ENCODE measurements around the gene SNTG2.

Gene SNTG2

DNA sequence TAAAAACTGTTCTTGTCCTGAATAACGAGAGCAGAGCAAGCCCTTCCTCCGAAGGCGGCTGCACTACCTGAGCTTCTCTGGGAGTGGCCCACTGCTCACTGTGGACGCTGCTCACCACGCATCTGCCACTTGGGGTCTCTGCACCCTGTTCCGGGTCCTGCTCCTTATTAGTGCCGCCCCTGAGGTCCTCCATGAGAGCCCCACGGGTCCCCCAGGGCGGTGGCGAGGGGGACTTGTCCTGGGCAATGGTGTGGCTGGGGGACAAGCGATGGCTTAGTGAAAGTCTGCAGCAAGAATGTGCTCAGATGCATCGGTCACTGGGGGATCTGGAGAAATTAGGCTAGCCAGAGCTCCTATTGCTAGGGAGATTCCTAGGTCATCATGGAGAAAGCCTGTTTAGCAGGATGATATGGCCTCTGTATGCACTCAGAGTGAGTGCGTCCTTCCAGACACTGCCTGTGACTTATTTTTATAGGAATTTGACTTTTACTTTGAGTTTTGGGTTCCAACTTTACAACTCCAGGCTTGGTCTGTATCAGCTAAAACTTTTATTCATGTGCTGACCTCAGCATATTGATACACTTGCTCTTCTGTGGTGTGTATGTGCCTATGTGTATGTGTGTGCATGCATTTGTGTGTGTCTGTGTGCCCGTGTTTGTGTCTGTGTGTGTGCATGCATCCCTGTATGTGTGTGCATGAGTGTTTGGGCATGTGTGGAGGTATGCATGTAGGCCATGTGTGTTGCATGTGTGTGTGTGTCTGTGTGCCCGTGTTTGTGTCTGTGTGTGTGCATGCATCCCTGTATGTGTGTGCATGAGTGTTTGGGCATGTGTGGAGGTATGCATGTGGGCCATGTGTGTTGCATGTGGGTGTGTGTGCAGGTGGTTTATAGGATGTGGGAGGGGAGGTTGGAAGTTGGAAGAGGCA, 129.5 kb downstream of the SNTG2 start:
- Histone ChIP-seq H3K9me3 (ENCODE audit: insufficient read depth, low read depth, low read length) (no peaks in the 10 kb centered on the region), H2AFZ (ENCODE audit: low read length) (no peak overlapping the region), H4K20me1 (ENCODE audit: insufficient read depth, low read length, poor library complexity, severe bottlenecking) (no peaks in the 10 kb centered on the region), H3K4me3 (ENCODE audit: low read length, poor library complexity, severe bottlenecking) (no peak overlapping the region), H3K4me2 (ENCODE audit: low read depth, low read length, poor library complexity, severe bottlenecking) (no peak overlapping the region), H3F3A (ENCODE audit: low read depth) (no peaks in the 10 kb centered on the region), H3K9me2 (replicated peaks; ENCODE audit: low read depth, low read length) (no peaks in the 10 kb centered on the region), H3K27me3 (ENCODE audit: insufficient read depth, low read length, poor library complexity, severe bottlenecking) (no peaks in the 10 kb centered on the region), H3K4me1 (ENCODE audit: insufficient read depth, low read length, poor library complexity, severe bottlenecking) (no peaks in the 10 kb centered on the region), H3K36me3 (ENCODE audit: insufficient read depth, low read length) (no peaks in the 10 kb centered on the region), H3K9ac (ENCODE audit: low read depth, low read length, poor library complexity, severe bottlenecking) (no peak overlapping the region), H3K79me2 (ENCODE audit: insufficient read depth, low read length) (no peaks in the 10 kb centered on the region)
- TF ChIP-seq EZH2phosphoT487 (IDR thresholded peaks at IDR 0.05; ENCODE audit: borderline replicate concordance) (no peak), CTCF (conservative IDR thresholded peaks at IDR 0.05; ENCODE audit: low read length) (no peak)

DNA sequence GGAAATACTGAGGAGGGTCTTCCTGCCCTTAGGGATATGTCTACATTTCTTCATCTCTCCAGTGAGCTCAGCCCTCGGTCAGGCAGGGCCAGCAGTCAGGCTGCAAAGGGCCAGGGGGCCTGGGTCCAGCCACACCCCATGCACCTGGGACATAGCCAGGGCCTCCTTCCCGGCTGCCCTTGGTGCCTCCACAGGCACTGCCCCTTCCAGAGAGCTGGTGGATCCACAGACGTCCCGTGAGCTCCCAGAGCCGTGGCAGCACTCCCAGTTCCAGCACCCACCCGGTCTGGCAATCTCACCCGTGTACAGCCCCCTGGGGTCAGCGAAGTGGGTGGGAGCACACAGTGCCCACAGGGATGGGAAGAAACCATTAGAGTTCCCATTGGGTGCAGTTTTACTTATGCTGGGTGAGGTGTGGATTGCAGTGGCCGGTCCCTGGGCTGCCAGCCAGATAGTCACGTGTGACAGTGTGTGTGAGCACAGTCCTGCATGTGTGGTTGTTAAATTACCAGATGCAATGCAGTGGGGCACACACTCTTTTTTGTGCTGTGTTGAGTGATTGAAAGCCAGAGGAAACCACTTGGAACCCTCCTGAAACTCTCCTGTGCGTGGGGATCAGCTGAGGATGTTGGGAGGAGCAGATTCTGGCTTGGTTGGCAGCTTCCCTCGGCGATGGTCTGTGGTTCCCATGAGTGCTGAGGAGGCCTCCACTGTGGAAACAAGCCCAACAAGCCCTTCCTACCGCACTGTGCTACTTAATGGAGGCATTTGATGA, 131.0 kb downstream of the SNTG2 start:
- Histone ChIP-seq H3K9me3 (ENCODE audit: insufficient read depth, low read depth, low read length) (no peaks in the 10 kb centered on the region), H4K20me1 (ENCODE audit: insufficient read depth, low read length, poor library complexity, severe bottlenecking) (no peaks in the 10 kb centered on the region), H3K9me2 (replicated peaks; ENCODE audit: low read depth, low read length) (no peaks in the 10 kb centered on the region), H3K4me2 (ENCODE audit: low read depth, low read length, poor library complexity, severe bottlenecking) (no peak overlapping the region), H3K36me3 (ENCODE audit: insufficient read depth, low read length) (no peaks in the 10 kb centered on the region), H3K4me3 (ENCODE audit: low read length, poor library complexity, severe bottlenecking) (no peak overlapping the region), H2AFZ (ENCODE audit: low read length) (no peak overlapping the region), H3K27me3 (ENCODE audit: insufficient read depth, low read length, poor library complexity, severe bottlenecking) (no peaks in the 10 kb centered on the region), H3K9ac (ENCODE audit: low read depth, low read length, poor library complexity, severe bottlenecking) (no peak overlapping the region), H3F3A (ENCODE audit: low read depth) (no peaks in the 10 kb centered on the region), H3K4me1 (ENCODE audit: insufficient read depth, low read length, poor library complexity, severe bottlenecking) (no peaks in the 10 kb centered on the region), H3K79me2 (ENCODE audit: insufficient read depth, low read length) (no peaks in the 10 kb centered on the region)
- TF ChIP-seq EZH2phosphoT487 (IDR thresholded peaks at IDR 0.05; ENCODE audit: borderline replicate concordance) (no peak), CTCF (conservative IDR thresholded peaks at IDR 0.05; ENCODE audit: low read length) (no peak)

GRCh38 chr2:1082456-1083205, 132.0 kb downstream of the SNTG2 start:
- H3K4me2 ChIP-seq (ENCODE audit: low read depth, low read length, poor library complexity, severe bottlenecking), result no peak overlapping the region
- H3F3A ChIP-seq (ENCODE audit: low read depth), result no peaks in the 10 kb centered on the region
- TF ChIP-seq CTCF (conservative IDR thresholded peaks at IDR 0.05; ENCODE audit: low read length), result no peak
- H3K79me2 ChIP-seq (ENCODE audit: insufficient read depth, low read length), result no peaks in the 10 kb centered on the region
- no peak overlapping the region for H3K9ac ChIP-seq (ENCODE audit: low read depth, low read length, poor library complexity, severe bottlenecking)
- no peaks in the 10 kb centered on the region for H3K4me1 ChIP-seq (ENCODE audit: insufficient read depth, low read length, poor library complexity, severe bottlenecking)
- H3K4me3 ChIP-seq (ENCODE audit: low read length, poor library complexity, severe bottlenecking), result no peak overlapping the region
- H3K36me3 ChIP-seq (ENCODE audit: insufficient read depth, low read length), result no peaks in the 10 kb centered on the region
- no peaks in the 10 kb centered on the region for H3K27me3 ChIP-seq (ENCODE audit: insufficient read depth, low read length, poor library complexity, severe bottlenecking)
- H3K9me2 ChIP-seq (replicated peaks; ENCODE audit: low read depth, low read length), result no peaks in the 10 kb centered on the region
- no peaks in the 10 kb centered on the region for H4K20me1 ChIP-seq (ENCODE audit: insufficient read depth, low read length, poor library complexity, severe bottlenecking)
- H3K9me3 ChIP-seq (ENCODE audit: insufficient read depth, low read depth, low read length), result no peaks in the 10 kb centered on the region
- H2AFZ ChIP-seq (ENCODE audit: low read length), result no peak overlapping the region
